Activated B cell treated with CpG ODN at 0.5 μM for 24 hours (primary cell): Measurements from ENCODE around the gene SLCO4A1. TPM values are rescaled to one million over a fixed set of nuclear protein-coding genes. Genes with fewer than 3 reads are reported as not detected.

ENCODE experiments used
- ATAC-seq: fragments of 200-7000 bp; cut with Tn5 transposase; one replicate; pipeline ENCODE4 v1.10.0; 2021; ENCODE audit warnings: low read depth, mild to moderate bottlenecking, moderate library complexity
- CTCF ChIA-PET: fragments of 350-600 bp; sonication (Branson Sonifier 250); formaldehyde crosslinking; loops from one replicate; lab custom pipeline; 2021; ENCODE audit warnings: antibody characterized with exemption; lab: Charles Lee
- POLR2A ChIA-PET: fragments of 350-600 bp; sonication (Branson Sonifier 250); formaldehyde crosslinking; loops from one replicate; lab custom pipeline; 2021; ENCODE audit warnings: antibody characterized with exemption; lab: Charles Lee
- DNase-seq: peaks from one replicate; pipeline ENCODE4 v3.0.0; 2022
- H3K27ac Mint-ChIP-seq: one replicate; pipeline ENCODE4 v1.8.0; 2020; ENCODE audit warnings: mixed read lengths
- H3K27me3 Mint-ChIP-seq: one replicate; pipeline ENCODE4 v1.8.0; 2021; ENCODE audit warnings: mixed read lengths
- H3K36me3 Mint-ChIP-seq: one replicate; pipeline ENCODE4 v1.8.0; 2021; ENCODE audit warnings: low read depth, mixed read lengths
- H3K4me1 Mint-ChIP-seq: one replicate; pipeline ENCODE4 v1.8.0; 2021; ENCODE audit warnings: mixed read lengths
- H3K4me3 Mint-ChIP-seq: one replicate; pipeline ENCODE4 v1.8.0; 2020; ENCODE audit warnings: mild to moderate bottlenecking, mixed read lengths
- H3K9me3 Mint-ChIP-seq: one replicate; pipeline ENCODE4 v1.8.0; 2020; ENCODE audit warnings: mixed read lengths
- CTCF ChIP-seq: fragments of 200-600 bp; IDR thresholded peaks from one replicate; pipeline ENCODE4 v1.8.0; 2022; ENCODE audit warnings: antibody characterized with exemption, mild to moderate bottlenecking
- intact Hi-C: fragments of 100-400 bp; cut with micrococcal nuclease; formaldehyde crosslinking; loops from one replicate; pipeline ENCODE4 v1.15.1; 2024
- total RNA-seq: library from RNA; stranded (reverse); gene quantifications from 2 replicates; pipeline ENCODE4 v1.2.3, GENCODE V29; 2022

SLCO4A1 gene
- total RNA-seq, 1 donor from 2014 or later: 38.9 TPM

- no peaks in the 10 kb centered on the region for H3K9me3 Mint-ChIP-seq
- peaks cover 8% of the 10 kb centered on the region for H3K4me1 Mint-ChIP-seq
- no peak for ATAC-seq
- H3K36me3 Mint-ChIP-seq: no peaks in the 10 kb centered on the region
- ChIA-PET POLR2A (no interaction called here), CTCF (no interaction called here)
- TF ChIP-seq CTCF: no peak
- H3K27ac Mint-ChIP-seq: no peak overlapping the region
- H3K4me3 Mint-ChIP-seq: no peak overlapping the region
- H3K27me3 Mint-ChIP-seq: peaks cover 20% of the 10 kb centered on the region
- DNase-seq: no peak
- intact Hi-C loops: no loop called here
Observed at GRCh38 chr20:62688855-62689460, 46.7 kb downstream of the SLCO4A1 start.

- Mint-ChIP-seq H3K27me3 (peaks cover 20% of the 10 kb centered on the region), H3K4me3 (no peak overlapping the region), H3K27ac (no peak overlapping the region), H3K4me1 (peaks cover 8% of the 10 kb centered on the region), H3K9me3 (no peaks in the 10 kb centered on the region), H3K36me3 (no peaks in the 10 kb centered on the region)
- TF ChIP-seq CTCF: no peak
- CTCF ChIA-PET: no interaction called here
- no peak for ATAC-seq
- intact Hi-C loops: loop anchor here (10.0 kb wide), 1 partner anchor 65 kb away; no protein-coding TSS in a partner anchor
- POLR2A ChIA-PET: no interaction called here
- DNase-seq: no peak
Observed at GRCh38 chr20:62689861-62690260, 47.6 kb downstream of the SLCO4A1 start.

- no peak for TF ChIP-seq CTCF
- Mint-ChIP-seq H3K27ac (no peak overlapping the region), H3K4me1 (peaks cover 8% of the 10 kb centered on the region), H3K27me3 (peaks cover 20% of the 10 kb centered on the region), H3K9me3 (no peaks in the 10 kb centered on the region), H3K36me3 (no peaks in the 10 kb centered on the region), H3K4me3 (no peak overlapping the region)
- ChIA-PET CTCF (no interaction called here), POLR2A (no interaction called here)
- intact Hi-C loops: loop anchor here (10.0 kb wide), 1 partner anchor 64 kb away; no protein-coding TSS in a partner anchor
- no peak for DNase-seq
- ATAC-seq: no peak
Observed at GRCh38 chr20:62690261-62690820, 48.0 kb downstream of the SLCO4A1 start.

- ATAC-seq (no peak), DNase-seq (no peak)
- no peaks in the 10 kb centered on the region for H3K4me1 Mint-ChIP-seq
- H3K27me3 Mint-ChIP-seq: peaks cover 20% of the 10 kb centered on the region
- H3K9me3 Mint-ChIP-seq: no peaks in the 10 kb centered on the region
- intact Hi-C loops: loop anchor here (10.0 kb wide), 1 partner anchor 63 kb away; no protein-coding TSS in a partner anchor
- H3K4me3 Mint-ChIP-seq: no peak overlapping the region
- POLR2A ChIA-PET: no interaction called here
- no peak overlapping the region for H3K27ac Mint-ChIP-seq
- no peak for TF ChIP-seq CTCF
- CTCF ChIA-PET: no interaction called here
- H3K36me3 Mint-ChIP-seq: no peaks in the 10 kb centered on the region
Observed at GRCh38 chr20:62691487-62691886, 49.2 kb downstream of the SLCO4A1 start.

- no peak for ATAC-seq
- Mint-ChIP-seq H3K27ac (no peak overlapping the region), H3K4me1 (no peaks in the 10 kb centered on the region), H3K36me3 (no peaks in the 10 kb centered on the region), H3K27me3 (peaks cover 20% of the 10 kb centered on the region), H3K9me3 (no peaks in the 10 kb centered on the region), H3K4me3 (no peak overlapping the region)
- DNase-seq: no peak
- POLR2A ChIA-PET: no interaction called here
- CTCF ChIA-PET: no interaction called here
- TF ChIP-seq CTCF: no peak
- intact Hi-C loops: loop anchor here (10.0 kb wide), 1 partner anchor 63 kb away; no protein-coding TSS in a partner anchor
Observed at GRCh38 chr20:62692176-62692575, 49.9 kb downstream of the SLCO4A1 start.
